Mucosa of stomach (tissue), 1 donor: ENCODE results near the gene ZBTB16.

Experiments used
- H3K27me3 ChIP-seq: one replicate; pipeline ENCODE4 v1.7.0; 2013; ENCODE audit warnings: mild to moderate bottlenecking, low read length; ENCODE audit not compliant: control insufficient read depth, insufficient read depth
- H3K36me3 ChIP-seq: one replicate; pipeline ENCODE4 v1.7.0; 2013; ENCODE audit warnings: low read length; ENCODE audit not compliant: control insufficient read depth, insufficient read depth
- H3K4me1 ChIP-seq: one replicate; pipeline ENCODE4 v1.7.0; 2013; ENCODE audit warnings: mild to moderate bottlenecking, low read length; ENCODE audit not compliant: control insufficient read depth, insufficient read depth
- H3K4me3 ChIP-seq: one replicate; pipeline ENCODE4 v1.7.0; 2013; ENCODE audit warnings: low read length
- H3K9ac ChIP-seq: one replicate; pipeline ENCODE4 v1.7.0; 2013; ENCODE audit warnings: mild to moderate bottlenecking, low read length, moderate library complexity
- H3K9me3 ChIP-seq: one replicate; pipeline ENCODE4 v1.7.0; 2013; ENCODE audit warnings: mild to moderate bottlenecking, low read length, moderate library complexity; ENCODE audit not compliant: control insufficient read depth
- donor health status: Pancreatic carcinoma.

Gene ZBTB16

GRCh38 chr11:114259124-114259526 is 199.6 kb downstream of the ZBTB16 start:
- H3K4me1 ChIP-seq, result peaks cover 16% of the 10 kb centered on the region
- H3K27me3 ChIP-seq, result peaks cover 5% of the 10 kb centered on the region
- no peaks in the 10 kb centered on the region for H3K9me3 ChIP-seq
- no peak overlapping the region for H3K9ac ChIP-seq
- H3K4me3 ChIP-seq, result no peak overlapping the region
- H3K36me3 ChIP-seq, result no peaks in the 10 kb centered on the region

GRCh38 chr11:114259551-114259983 is 200.1 kb downstream of the ZBTB16 start:
- no peaks in the 10 kb centered on the region for H3K36me3 ChIP-seq
- H3K4me1 ChIP-seq, result peaks cover 16% of the 10 kb centered on the region
- no peak overlapping the region for H3K9ac ChIP-seq
- no peaks in the 10 kb centered on the region for H3K9me3 ChIP-seq
- peaks cover 5% of the 10 kb centered on the region for H3K27me3 ChIP-seq
- no peak overlapping the region for H3K4me3 ChIP-seq

- Histone ChIP-seq H3K9ac (no peak overlapping the region), H3K36me3 (no peaks in the 10 kb centered on the region), H3K4me1 (peaks cover 16% of the 10 kb centered on the region), H3K27me3 (peaks cover 5% of the 10 kb centered on the region), H3K9me3 (no peaks in the 10 kb centered on the region), H3K4me3 (no peak overlapping the region)
Observed at GRCh38 chr11:114260077-114260476, 200.6 kb downstream of the ZBTB16 start.

- H3K36me3 ChIP-seq, result no peaks in the 10 kb centered on the region
- H3K4me1 ChIP-seq, result peaks cover 16% of the 10 kb centered on the region
- H3K9me3 ChIP-seq, result no peaks in the 10 kb centered on the region
- no peak overlapping the region for H3K4me3 ChIP-seq
- no peak overlapping the region for H3K9ac ChIP-seq
- H3K27me3 ChIP-seq, result peaks cover 5% of the 10 kb centered on the region
Observed at GRCh38 chr11:114260483-114260882, 201.0 kb downstream of the ZBTB16 start.

DNA sequence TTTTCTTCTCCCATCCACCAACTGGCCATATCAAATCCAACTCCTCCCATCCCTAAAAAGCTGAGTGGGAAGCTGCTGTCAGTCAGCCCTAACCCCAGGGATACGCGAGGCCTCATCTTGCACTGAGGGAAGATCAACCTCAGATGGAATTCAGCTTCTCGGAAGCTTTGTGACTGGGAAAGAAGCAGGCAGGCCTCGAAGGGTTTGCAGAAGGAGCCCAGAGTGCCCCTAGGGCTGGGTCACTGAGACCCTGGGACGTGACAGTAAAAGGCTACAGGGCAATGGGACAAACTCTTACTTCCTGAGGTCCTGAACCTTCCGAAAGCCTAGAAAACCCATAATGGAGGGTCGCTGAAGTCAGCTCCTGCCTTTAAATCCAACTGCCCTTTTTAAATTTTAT is 202.3 kb downstream of the ZBTB16 start:
- Histone ChIP-seq H3K4me3 (no peak overlapping the region), H3K4me1 (peaks cover 16% of the 10 kb centered on the region)

DNA sequence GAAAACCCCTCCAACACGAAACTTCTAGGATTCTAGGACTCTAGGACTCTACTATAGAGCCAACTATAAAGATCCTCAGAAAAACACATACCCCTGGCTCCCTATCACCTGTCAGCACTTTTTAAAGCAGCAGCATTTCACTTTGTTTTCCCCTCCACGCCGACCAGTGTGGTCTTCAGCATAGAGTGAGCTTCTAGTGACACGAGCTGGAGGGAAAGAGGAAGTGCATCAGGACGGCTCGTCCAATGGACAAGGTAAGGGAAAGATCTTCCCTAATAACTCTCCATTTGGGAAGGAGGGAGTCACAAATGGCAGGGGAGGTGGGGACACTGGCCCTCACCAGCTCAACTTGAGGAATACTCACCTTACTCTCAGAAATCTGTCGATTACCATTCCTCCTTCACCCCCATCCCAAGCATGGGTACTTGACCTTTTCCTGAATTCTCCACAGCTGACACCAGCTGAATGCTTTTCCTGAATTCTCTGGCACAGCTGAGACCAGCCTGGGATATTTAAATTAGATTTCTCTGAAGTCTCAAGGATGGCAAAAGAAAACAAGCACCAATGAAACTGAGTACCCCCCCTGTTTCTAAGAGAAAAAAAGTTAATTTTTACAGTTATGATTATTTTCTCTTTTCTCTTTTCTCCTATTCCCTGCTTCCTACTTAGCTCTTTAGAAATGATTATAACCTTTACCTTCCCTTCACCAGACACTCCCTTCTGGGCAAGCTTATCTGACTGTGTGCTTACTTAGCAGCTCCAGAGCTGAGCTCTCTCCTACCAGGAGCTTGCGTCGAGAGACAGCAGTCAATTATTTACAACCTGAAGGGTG is 203.4 kb downstream of the ZBTB16 start:
- Histone ChIP-seq H3K9me3 (no peaks in the 10 kb centered on the region), H3K4me3 (no peak overlapping the region), H3K4me1 (peaks cover 16% of the 10 kb centered on the region), H3K27me3 (peaks cover 5% of the 10 kb centered on the region), H3K36me3 (no peaks in the 10 kb centered on the region), H3K9ac (no peak overlapping the region)

More for the DNA sequence above, 202.3 kb downstream of the ZBTB16 start:
- H3K9ac ChIP-seq, result no peak overlapping the region
- H3K9me3 ChIP-seq, result no peaks in the 10 kb centered on the region
- H3K36me3 ChIP-seq, result no peaks in the 10 kb centered on the region
- H3K27me3 ChIP-seq, result peaks cover 5% of the 10 kb centered on the region

- Histone ChIP-seq H3K36me3 (no peaks in the 10 kb centered on the region), H3K9ac (no peak overlapping the region), H3K4me1 (peaks cover 12% of the 10 kb centered on the region), H3K27me3 (peaks cover 5% of the 10 kb centered on the region), H3K4me3 (no peak overlapping the region), H3K9me3 (no peaks in the 10 kb centered on the region)
Observed at GRCh38 chr11:114263513-114264170, 204.1 kb downstream of the ZBTB16 start.

DNA sequence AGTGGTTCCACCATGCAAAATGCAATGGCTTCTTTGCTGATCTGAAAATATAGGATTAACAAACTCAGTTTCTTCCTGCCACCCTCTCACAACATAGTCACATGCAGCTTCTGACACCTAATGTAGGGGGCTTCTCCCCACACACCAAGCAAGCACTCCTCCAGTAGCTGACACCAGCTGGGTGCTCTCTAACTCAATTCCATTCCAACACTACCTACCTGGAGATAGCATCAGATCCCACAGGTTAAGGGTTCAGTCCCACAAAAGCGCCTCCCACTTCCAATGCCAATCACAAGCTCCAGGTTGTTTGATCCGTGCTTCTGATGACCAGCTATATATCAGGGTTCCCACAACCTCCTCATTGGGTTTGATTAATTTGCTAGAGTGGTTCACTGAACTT is 204.9 kb downstream of the ZBTB16 start:
- Histone ChIP-seq H3K9me3 (no peaks in the 10 kb centered on the region), H3K27me3 (peaks cover 5% of the 10 kb centered on the region), H3K4me3 (no peak overlapping the region), H3K36me3 (no peaks in the 10 kb centered on the region), H3K9ac (no peak overlapping the region), H3K4me1 (peaks cover 5% of the 10 kb centered on the region)

DNA sequence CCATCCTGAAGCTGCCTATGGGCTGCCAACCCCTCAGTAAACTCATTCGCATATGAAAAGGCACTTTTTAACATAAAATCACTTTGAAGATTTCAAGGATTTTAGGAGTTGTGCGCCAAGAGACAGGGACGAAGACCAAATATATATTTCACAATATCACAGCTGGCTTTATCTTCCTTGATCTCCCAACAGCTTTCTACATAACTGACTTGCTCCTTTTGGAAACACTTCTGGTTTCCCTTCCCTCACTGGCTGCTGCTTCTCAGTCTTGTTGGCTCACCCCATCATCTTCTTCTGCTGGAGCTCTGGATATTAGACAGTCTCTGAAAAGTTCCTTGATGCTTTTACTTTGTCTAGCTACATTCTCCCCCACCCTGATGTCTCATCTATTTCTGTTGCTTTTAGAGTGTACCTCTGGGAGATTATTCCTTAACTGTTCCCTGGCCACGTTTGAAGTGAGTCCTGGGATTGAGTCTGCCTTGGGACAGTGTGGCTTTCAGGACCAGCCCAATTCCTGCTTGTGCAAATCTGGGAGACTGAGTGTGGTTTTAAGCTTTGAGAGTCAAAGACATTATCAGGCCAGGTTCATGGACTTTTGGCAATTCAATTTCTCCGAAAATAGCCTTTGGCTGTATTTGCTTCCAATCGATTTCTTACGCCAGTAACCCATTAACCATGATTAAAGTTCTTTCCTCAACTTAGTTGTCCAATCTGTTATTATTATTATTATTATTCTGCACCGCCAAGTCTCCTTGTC is 205.8 kb downstream of the ZBTB16 start:
- Histone ChIP-seq H3K9ac (no peak overlapping the region), H3K9me3 (no peaks in the 10 kb centered on the region), H3K27me3 (peaks cover 5% of the 10 kb centered on the region), H3K4me1 (peaks cover 5% of the 10 kb centered on the region), H3K4me3 (no peak overlapping the region), H3K36me3 (no peaks in the 10 kb centered on the region)

DNA sequence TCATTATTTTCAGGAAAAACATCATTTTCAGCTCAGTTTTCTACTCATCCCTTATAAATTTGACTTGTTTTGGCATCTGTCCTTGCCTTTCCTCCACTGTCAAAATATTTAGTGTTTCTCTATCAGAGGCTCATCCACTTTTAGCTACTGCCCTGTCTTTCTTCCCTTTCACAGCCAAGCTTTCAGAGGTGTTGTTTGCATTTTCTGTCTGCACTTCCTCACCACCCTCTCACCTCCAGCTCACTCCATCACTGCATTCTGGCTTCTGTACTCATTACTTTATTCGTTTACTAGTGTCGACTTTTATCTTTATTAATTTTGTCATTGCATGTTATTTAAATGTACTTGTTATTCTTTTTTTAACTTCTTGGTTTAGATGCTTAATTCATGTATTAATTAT is 210.0 kb downstream of the ZBTB16 start:
- Histone ChIP-seq H3K36me3 (no peaks in the 10 kb centered on the region), H3K4me3 (no peak overlapping the region), H3K9ac (no peak overlapping the region), H3K27me3 (no peaks in the 10 kb centered on the region), H3K9me3 (no peaks in the 10 kb centered on the region), H3K4me1 (no peaks in the 10 kb centered on the region)

DNA sequence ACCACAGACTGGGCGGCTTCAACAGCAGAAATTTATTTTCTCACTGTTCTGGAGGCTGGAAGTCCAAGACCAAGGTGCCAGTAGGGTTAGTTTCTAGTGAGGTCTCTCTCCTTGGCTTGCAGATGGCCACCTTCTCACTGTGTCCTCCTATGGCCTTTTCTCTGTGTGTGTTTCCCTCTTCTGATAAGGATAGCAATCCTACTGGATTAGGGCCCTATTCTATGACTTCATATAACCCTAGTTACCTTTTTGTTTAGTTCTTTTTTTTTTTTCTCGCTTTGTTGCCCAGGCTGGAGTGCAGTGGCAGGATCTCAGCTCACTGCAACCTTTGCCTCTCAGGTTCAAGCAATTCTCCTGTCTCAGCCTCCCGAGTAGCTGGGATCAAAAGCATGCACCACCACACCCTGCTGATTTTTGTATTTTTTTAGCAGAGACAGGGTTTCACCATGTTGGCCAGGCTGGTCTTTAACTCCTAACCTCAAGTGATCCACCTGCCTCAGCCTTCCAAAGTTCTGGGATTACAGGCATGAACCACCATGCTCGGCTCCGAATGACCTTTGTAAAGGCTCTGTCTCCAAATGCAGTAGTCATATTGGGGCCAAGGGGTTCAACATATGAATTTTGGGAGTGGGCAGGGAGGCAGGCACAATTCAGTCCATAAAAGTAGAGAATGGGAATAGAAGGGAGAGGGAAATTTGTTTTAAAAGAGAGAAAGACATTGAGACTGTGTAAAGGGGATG is 211.2 kb downstream of the ZBTB16 start:
- Histone ChIP-seq H3K36me3 (no peaks in the 10 kb centered on the region), H3K9ac (no peak overlapping the region), H3K9me3 (no peaks in the 10 kb centered on the region), H3K27me3 (no peaks in the 10 kb centered on the region), H3K4me3 (no peak overlapping the region), H3K4me1 (no peaks in the 10 kb centered on the region)
